B cell (primary cell): Measurements from ENCODE around the gene RTN4RL1.

Source experiments
- CTCF ChIP-seq: fragments of 200-600 bp; IDR thresholded peaks from one replicate; pipeline ENCODE4 v1.8.0; 2022; ENCODE audit warnings: antibody characterized with exemption, mild to moderate bottlenecking
- EZH2 ChIP-seq: IDR thresholded peaks from 2 replicates; pipeline ENCODE4 v1.6.1; 2012; ENCODE audit warnings: borderline replicate concordance, low read depth, mild to moderate bottlenecking, moderate library complexity, low read length; ENCODE audit not compliant: insufficient read depth, poor library complexity, severe bottlenecking

GRCh38 chr17:1994707-1995106 is 30.4 kb downstream of the RTN4RL1 start:
- no peak for TF ChIP-seq EZH2
- no peak for TF ChIP-seq CTCF
